ENCODE data around the gene STK25. TPM values are rescaled to one million over a fixed set of nuclear protein-coding genes. Genes with fewer than 3 reads are reported as not detected.

STK25 gene
- total RNA-seq, 2 donors from 2014 or later = 87.8 to 144 TPM

DNA sequence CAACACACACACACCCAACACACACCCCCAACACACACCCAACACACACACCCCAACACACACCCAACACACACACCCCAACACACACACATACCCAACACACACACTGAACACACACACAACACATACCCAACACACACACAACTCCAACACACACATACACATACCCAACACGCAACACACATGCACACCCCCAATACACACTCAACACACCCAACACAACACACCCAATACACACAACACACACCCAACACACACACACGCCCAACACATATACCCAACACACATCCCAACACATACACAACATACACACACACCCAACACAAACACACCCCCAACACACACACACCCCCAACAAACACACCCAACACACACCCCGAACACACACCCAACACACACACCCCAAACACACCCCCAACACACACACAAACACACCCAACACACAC lies 8.2 kb upstream of the STK25 start:
- no peaks in the 10 kb centered on the region for H3K9me3 ChIP-seq
- TF ChIP-seq, protein P1, sequence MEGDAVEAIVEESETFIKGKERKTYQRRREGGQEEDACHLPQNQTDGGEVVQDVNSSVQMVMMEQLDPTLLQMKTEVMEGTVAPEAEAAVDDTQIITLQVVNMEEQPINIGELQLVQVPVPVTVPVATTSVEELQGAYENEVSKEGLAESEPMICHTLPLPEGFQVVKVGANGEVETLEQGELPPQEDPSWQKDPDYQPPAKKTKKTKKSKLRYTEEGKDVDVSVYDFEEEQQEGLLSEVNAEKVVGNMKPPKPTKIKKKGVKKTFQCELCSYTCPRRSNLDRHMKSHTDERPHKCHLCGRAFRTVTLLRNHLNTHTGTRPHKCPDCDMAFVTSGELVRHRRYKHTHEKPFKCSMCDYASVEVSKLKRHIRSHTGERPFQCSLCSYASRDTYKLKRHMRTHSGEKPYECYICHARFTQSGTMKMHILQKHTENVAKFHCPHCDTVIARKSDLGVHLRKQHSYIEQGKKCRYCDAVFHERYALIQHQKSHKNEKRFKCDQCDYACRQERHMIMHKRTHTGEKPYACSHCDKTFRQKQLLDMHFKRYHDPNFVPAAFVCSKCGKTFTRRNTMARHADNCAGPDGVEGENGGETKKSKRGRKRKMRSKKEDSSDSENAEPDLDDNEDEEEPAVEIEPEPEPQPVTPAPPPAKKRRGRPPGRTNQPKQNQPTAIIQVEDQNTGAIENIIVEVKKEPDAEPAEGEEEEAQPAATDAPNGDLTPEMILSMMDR (IDR thresholded peaks at IDR 0.05) = no peak
- no peaks in the 10 kb centered on the region for H3K36me3 ChIP-seq
- no peak overlapping the region for H3K4me3 ChIP-seq
- no peak overlapping the region for H3K9ac ChIP-seq (ENCODE audit: low read depth in 2 of 2, low read length in 2 of 2)
- DNase-seq = no peak
- H3K4me1 ChIP-seq = no peaks in the 10 kb centered on the region
- no peaks in the 10 kb centered on the region for H3K27me3 ChIP-seq
- intact Hi-C loops (cut with DNase I) = no loop called here
- no peak overlapping the region for H3K27ac ChIP-seq

- H3K4me3 ChIP-seq = no peak overlapping the region
- no peaks in the 10 kb centered on the region for H3K9me3 ChIP-seq
- no peaks in the 10 kb centered on the region for H3K36me3 ChIP-seq
- TF ChIP-seq, protein P1 (IDR thresholded peaks at IDR 0.05) = no peak
- H3K27me3 ChIP-seq = no peaks in the 10 kb centered on the region
- H3K9ac ChIP-seq (ENCODE audit: low read depth in 2 of 2, low read length in 2 of 2) = no peak overlapping the region
- intact Hi-C loops (cut with DNase I) = no loop called here
- DNase-seq = no peak
- H3K4me1 ChIP-seq = no peaks in the 10 kb centered on the region
- H3K27ac ChIP-seq = no peak overlapping the region
Observed at GRCh38 chr2:241514986-241515737, 6.8 kb upstream of the STK25 start.

- no peaks in the 10 kb centered on the region for H3K27me3 ChIP-seq
- H3K9ac ChIP-seq (ENCODE audit: low read depth in 2 of 2, low read length in 2 of 2) = no peak overlapping the region
- H3K4me3 ChIP-seq = no peak overlapping the region
- no peaks in the 10 kb centered on the region for H3K9me3 ChIP-seq
- no peak for DNase-seq
- H3K27ac ChIP-seq = no peak overlapping the region
- H3K4me1 ChIP-seq = peaks cover under 1% of the 10 kb centered on the region
- TF ChIP-seq, protein P1 (IDR thresholded peaks at IDR 0.05) = no peak
- intact Hi-C loops (cut with DNase I) = no loop called here
- no peaks in the 10 kb centered on the region for H3K36me3 ChIP-seq
Observed at GRCh38 chr2:241514553-241514952, 6.2 kb upstream of the STK25 start.

DNA sequence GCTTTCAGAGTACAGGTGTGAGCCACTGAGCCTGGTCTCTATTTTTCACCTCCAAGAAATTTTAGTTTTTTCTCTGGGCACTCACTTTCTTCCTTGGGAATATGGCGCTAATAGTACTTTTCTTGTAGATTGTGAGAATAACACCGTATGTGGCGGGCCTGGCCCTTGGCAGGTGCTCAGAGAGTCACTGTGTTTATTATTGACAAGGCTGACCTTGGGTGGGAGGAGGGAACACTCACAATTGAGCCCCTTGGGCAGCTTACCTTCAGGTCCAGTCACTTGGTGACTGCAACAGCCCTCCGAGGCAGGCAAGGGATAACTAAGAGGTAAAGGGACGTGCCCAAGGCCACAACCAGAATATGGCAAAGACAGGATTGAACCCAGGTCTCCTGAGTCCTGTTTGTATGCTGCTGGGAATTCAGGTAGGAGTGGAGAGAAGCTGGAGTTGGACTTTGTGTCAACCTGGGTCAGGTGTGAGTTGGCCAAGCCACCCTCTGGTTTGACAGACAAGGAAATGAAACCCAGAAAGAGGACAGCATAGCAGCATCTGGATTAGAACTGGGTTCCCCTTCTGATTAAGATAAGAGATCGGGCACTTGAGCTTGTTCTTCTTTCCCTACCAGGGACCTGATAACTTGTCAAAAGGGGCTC lies 2.8 kb upstream of the STK25 start:
- H3K4me3 ChIP-seq = no peak overlapping the region
- peaks cover 8% of the 10 kb centered on the region for H3K4me1 ChIP-seq
- intact Hi-C loops (cut with DNase I) = no loop called here
- H3K27me3 ChIP-seq = no peaks in the 10 kb centered on the region
- no peaks in the 10 kb centered on the region for H3K36me3 ChIP-seq
- DNase-seq = no peak
- no peak overlapping the region for H3K9ac ChIP-seq (ENCODE audit: low read depth in 2 of 2, low read length in 2 of 2)
- no peaks in the 10 kb centered on the region for H3K9me3 ChIP-seq
- TF ChIP-seq, protein P1 (IDR thresholded peaks at IDR 0.05) = no peak
- H3K27ac ChIP-seq = no peak overlapping the region

DNA sequence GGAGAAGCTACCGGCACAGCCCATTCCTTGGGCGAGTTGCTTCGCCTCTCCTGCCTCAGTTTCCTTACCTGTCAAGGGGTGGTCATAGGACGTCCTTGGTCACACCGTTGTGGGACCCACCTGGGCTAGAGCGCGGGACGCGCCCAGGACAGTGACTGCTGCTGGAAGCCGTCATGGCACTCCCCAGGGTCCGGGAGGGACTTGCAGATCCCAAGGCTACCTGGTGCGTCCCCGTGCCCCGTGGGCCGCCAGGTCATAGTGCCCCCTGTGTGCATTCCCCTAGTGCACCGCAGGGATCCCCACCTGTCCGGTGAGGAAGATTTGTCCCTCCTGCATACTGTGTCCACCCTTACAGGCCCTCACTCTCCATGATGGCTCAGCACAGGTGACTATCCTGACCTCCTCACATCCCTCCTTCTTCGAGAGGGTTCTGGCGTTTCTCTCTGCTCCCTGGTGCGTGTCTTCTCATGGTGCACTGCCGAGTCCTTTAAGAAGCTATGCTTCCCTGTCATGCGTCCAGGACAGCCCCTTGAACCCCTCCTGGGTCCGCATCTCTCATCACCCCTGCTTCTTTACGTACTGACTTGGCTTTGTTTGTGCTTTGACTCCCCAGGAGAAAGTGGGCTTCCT lies 886 bp upstream of the STK25 start:
- H3K4me3 ChIP-seq = peak overlapping the region; percentile 90
- TF ChIP-seq, protein P1 (IDR thresholded peaks at IDR 0.05) = no peak
- H3K4me1 ChIP-seq = peaks cover 8% of the 10 kb centered on the region
- H3K36me3 ChIP-seq = no peaks in the 10 kb centered on the region
- peak overlapping the region; percentile 69 for H3K27ac ChIP-seq
- intact Hi-C loops (cut with DNase I) = no loop called here
- DNase-seq = no peak
- H3K9ac ChIP-seq (ENCODE audit: low read depth in 2 of 2, low read length in 2 of 2) = peak overlapping the region; percentile 75 to 84
- no peaks in the 10 kb centered on the region for H3K9me3 ChIP-seq
- H3K27me3 ChIP-seq = no peaks in the 10 kb centered on the region

Measured in colonic mucosa (tissue), 4 donors.